OCI-LY7 (cell line): ENCODE measurements around the gene ABI3BP. TPM values are rescaled to one million over a fixed set of nuclear protein-coding genes. Genes with fewer than 3 reads are reported as not detected.

ENCODE experiments used
- BruUV-seq: library from RNA; stranded (reverse); fragments of 400-500 nt; replicated peaks from 2 replicates; lab custom pipeline; 2021; lab: Mats Ljungman, UMichigan
- CTCF ChIA-PET: fragments of 300-600 bp; sonication (Branson Sonifier 250); formaldehyde crosslinking; loops from one replicate; lab custom pipeline; 2022; ENCODE audit warnings: antibody characterized with exemption; ENCODE audit not compliant: unreplicated experiment; lab: Charles Lee
- POLR2A ChIA-PET: fragments of 300-600 bp; sonication (Branson Sonifier 250); formaldehyde crosslinking; loops from one replicate; lab custom pipeline; 2022; ENCODE audit warnings: antibody characterized with exemption; lab: Charles Lee
- DNase-seq: peaks from one replicate; pipeline ENCODE4 v3.0.0-alpha.2; 2015; ENCODE audit warnings: low spot score
- H2AFZ ChIP-seq: fragments of 200-600 bp; sonication (generic), shearing (Covaris generic); 2 replicates; pipeline ENCODE4 v1.6.1; 2014; ENCODE audit warnings: mild to moderate bottlenecking, antibody characterized with exemption, low read length, moderate library complexity
- H3K27ac ChIP-seq: fragments of 200-600 bp; sonication (generic); 2 replicates; pipeline ENCODE4 v1.5.1; 2014; ENCODE audit warnings: mixed run types, low read depth, mild to moderate bottlenecking, moderate library complexity, low read length, inconsistent platforms; ENCODE audit not compliant: poor library complexity, severe bottlenecking
- H3K36me3 ChIP-seq: fragments of 200-600 bp; sonication (generic); 2 replicates; pipeline ENCODE4 v1.6.1; 2014; ENCODE audit warnings: mild to moderate bottlenecking, antibody characterized with exemption, low read length, moderate library complexity, mixed read lengths; ENCODE audit not compliant: insufficient read depth
- H3K4me1 ChIP-seq: fragments of 200-600 bp; sonication (generic); 2 replicates; pipeline ENCODE4 v1.5.1; 2014; ENCODE audit warnings: mild to moderate bottlenecking, low read length; ENCODE audit not compliant: insufficient read depth, poor library complexity, severe bottlenecking
- H3K4me2 ChIP-seq: fragments of 200-600 bp; sonication (generic); 2 replicates; pipeline ENCODE4 v1.6.1; 2014; ENCODE audit warnings: mild to moderate bottlenecking, low read length
- H3K4me3 ChIP-seq: fragments of 200-600 bp; sonication (generic); 2 replicates; pipeline ENCODE4 v1.5.1; 2014; ENCODE audit warnings: mild to moderate bottlenecking, low read depth, low read length; ENCODE audit not compliant: poor library complexity, severe bottlenecking
- H3K79me2 ChIP-seq: fragments of 200-600 bp; sonication (generic); 2 replicates; pipeline ENCODE4 v1.6.1; 2016; ENCODE audit warnings: low read depth, mild to moderate bottlenecking, low read length, moderate library complexity, mixed read lengths; ENCODE audit not compliant: insufficient read depth
- H3K9me2 ChIP-seq: fragments of 200-600 bp; sonication (generic); 2 replicates; pipeline ENCODE4 v1.6.1; 2016; ENCODE audit warnings: mild to moderate bottlenecking, low read length, mixed read lengths; ENCODE audit not compliant: insufficient read depth
- H3K9me3 ChIP-seq: fragments of 200-600 bp; sonication (generic); 2 replicates; pipeline ENCODE4 v1.6.1; 2014; ENCODE audit warnings: mild to moderate bottlenecking, mixed run types, low read length, mixed read lengths
- H4K20me1 ChIP-seq: fragments of 200-600 bp; sonication (generic); 2 replicates; pipeline ENCODE4 v1.6.1; 2014; ENCODE audit warnings: mild to moderate bottlenecking, antibody characterized with exemption, low read length, moderate library complexity, mixed read lengths; ENCODE audit not compliant: insufficient read depth
- EZH2phosphoT487 ChIP-seq: fragments of 200-600 bp; sonication (generic); IDR thresholded peaks from 2 replicates; pipeline ENCODE4 v1.6.1; 2018; ENCODE audit warnings: low read depth, borderline replicate concordance, mild to moderate bottlenecking, mixed run types, antibody characterized with exemption, low read length, moderate library complexity, mixed read lengths
- intact Hi-C: fragments of 100-400 bp; cut with micrococcal nuclease; formaldehyde crosslinking; loops from one replicate; pipeline ENCODE4 v1.10.0; 2022; ENCODE audit not compliant: unreplicated experiment
- total RNA-seq, 2 experiments: library from RNA; depleted of rRNA in 1 of 2; stranded (reverse); fragments of >200 nt in 1 of 2; shearing (Covaris generic) in 1 of 2; gene quantifications; 2 replicates each; pipeline ENCODE4 v1.2.3, GENCODE V29; 2014 to 2022
- TF ChIP-seq, protein P1 (sequence below): fragments of 200-600 bp; sonication (generic); conservative IDR thresholded peaks from 2 replicates; pipeline ENCODE4 v1.5.1; 2014; ENCODE audit warnings: mild to moderate bottlenecking, antibody characterized with exemption, low read length, moderate library complexity, mixed read lengths

The ABI3BP gene
- total RNA-seq, 2 experiments from 2014 or later = not detected

GRCh38 chr3:100766069-100766468 is 227.2 kb downstream of the ABI3BP start:
- H3K36me3 ChIP-seq = no peaks in the 10 kb centered on the region
- H3K4me2 ChIP-seq = no peak overlapping the region
- no peak overlapping the region for H3K27ac ChIP-seq
- no peak overlapping the region for H3K4me3 ChIP-seq
- DNase-seq = no peak
- H2AFZ ChIP-seq = no peak overlapping the region
- no TSS peak for BruUV-seq
- no peaks in the 10 kb centered on the region for H3K4me1 ChIP-seq
- TF ChIP-seq EZH2phosphoT487 = no peak
- intact Hi-C loops = no loop called here
- POLR2A ChIA-PET = no interaction called here
- no peaks in the 10 kb centered on the region for H3K9me2 ChIP-seq
- no peaks in the 10 kb centered on the region for H3K79me2 ChIP-seq
- CTCF ChIA-PET = no interaction called here
- H3K9me3 ChIP-seq = no peaks in the 10 kb centered on the region
- H4K20me1 ChIP-seq = no peaks in the 10 kb centered on the region

GRCh38 chr3:100765437-100765975 is 227.7 kb downstream of the ABI3BP start:
- H3K9me3 ChIP-seq = no peaks in the 10 kb centered on the region
- no peak overlapping the region for H3K27ac ChIP-seq
- no peaks in the 10 kb centered on the region for H3K4me1 ChIP-seq
- intact Hi-C loops = no loop called here
- ChIA-PET POLR2A (no interaction called here), CTCF (no interaction called here)
- H3K36me3 ChIP-seq = no peaks in the 10 kb centered on the region
- H2AFZ ChIP-seq = no peak overlapping the region
- H3K4me2 ChIP-seq = no peak overlapping the region
- no peak overlapping the region for H3K4me3 ChIP-seq
- H3K9me2 ChIP-seq = no peaks in the 10 kb centered on the region
- H4K20me1 ChIP-seq = no peaks in the 10 kb centered on the region
- BruUV-seq = no TSS peak
- no peaks in the 10 kb centered on the region for H3K79me2 ChIP-seq
- DNase-seq = no peak
- TF ChIP-seq, protein P1, sequence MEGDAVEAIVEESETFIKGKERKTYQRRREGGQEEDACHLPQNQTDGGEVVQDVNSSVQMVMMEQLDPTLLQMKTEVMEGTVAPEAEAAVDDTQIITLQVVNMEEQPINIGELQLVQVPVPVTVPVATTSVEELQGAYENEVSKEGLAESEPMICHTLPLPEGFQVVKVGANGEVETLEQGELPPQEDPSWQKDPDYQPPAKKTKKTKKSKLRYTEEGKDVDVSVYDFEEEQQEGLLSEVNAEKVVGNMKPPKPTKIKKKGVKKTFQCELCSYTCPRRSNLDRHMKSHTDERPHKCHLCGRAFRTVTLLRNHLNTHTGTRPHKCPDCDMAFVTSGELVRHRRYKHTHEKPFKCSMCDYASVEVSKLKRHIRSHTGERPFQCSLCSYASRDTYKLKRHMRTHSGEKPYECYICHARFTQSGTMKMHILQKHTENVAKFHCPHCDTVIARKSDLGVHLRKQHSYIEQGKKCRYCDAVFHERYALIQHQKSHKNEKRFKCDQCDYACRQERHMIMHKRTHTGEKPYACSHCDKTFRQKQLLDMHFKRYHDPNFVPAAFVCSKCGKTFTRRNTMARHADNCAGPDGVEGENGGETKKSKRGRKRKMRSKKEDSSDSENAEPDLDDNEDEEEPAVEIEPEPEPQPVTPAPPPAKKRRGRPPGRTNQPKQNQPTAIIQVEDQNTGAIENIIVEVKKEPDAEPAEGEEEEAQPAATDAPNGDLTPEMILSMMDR = no peak
- TF ChIP-seq EZH2phosphoT487 = no peak

- Histone ChIP-seq H3K79me2 (no peaks in the 10 kb centered on the region), H2AFZ (no peak overlapping the region), H3K9me3 (no peaks in the 10 kb centered on the region), H3K4me3 (no peak overlapping the region), H3K27ac (no peak overlapping the region), H3K4me1 (no peaks in the 10 kb centered on the region), H3K9me2 (no peaks in the 10 kb centered on the region), H4K20me1 (no peaks in the 10 kb centered on the region), H3K36me3 (no peaks in the 10 kb centered on the region), H3K4me2 (no peak overlapping the region)
- ChIA-PET POLR2A (interaction anchor here (0.5 to 1.1 kb wide), 4 partner anchors 15 to 857 kb away, joined by 3 to 6 read pairs (median 4); no protein-coding TSS in a partner anchor), CTCF (interaction anchor here (0.6 kb wide), 1 partner anchor 181 kb away, joined by 3 read pairs; no protein-coding TSS in a partner anchor)
- intact Hi-C loops = no loop called here
- no peak for TF ChIP-seq EZH2phosphoT487
- TF ChIP-seq, protein P1 = no peak
- BruUV-seq = no TSS peak
- DNase-seq = no peak
These were observed 231.3 kb downstream of the ABI3BP start for GRCh38 chr3:100761951-100762350.
